Embryonic facial prominence (tissue), 1 donor: ENCODE measurements around the gene PLPP4.

Experiments
- DNase-seq: peaks from one replicate; pipeline ENCODE4 v3.0.0-alpha.2; 2016; ENCODE audit errors: extremely low spot score

PLPP4 gene

GRCh38 chr10:120575411-120575810, 118.4 kb downstream of the PLPP4 start:
- no peak for DNase-seq

- DNase-seq, result no peak
Observed at GRCh38 chr10:120578134-120578533, 121.1 kb downstream of the PLPP4 start.

DNA sequence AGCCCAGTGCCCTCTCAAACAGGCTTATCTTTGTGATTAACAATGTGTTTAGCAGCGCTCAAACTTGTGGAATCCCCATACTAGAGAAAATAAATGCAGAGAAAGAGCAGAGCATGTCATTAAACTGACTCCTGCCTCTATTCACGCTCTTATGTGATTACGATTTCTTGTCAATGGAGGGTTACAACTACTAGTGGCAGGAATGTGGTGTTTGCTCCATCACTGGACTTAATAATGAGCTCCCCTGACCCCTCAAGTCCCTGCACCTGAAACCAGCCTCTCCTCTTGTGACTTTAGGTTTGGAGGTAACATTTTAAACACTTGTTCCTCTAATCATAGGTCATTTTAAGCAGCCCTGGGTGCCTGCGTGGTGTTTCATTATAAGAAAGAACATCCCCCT, 121.9 kb downstream of the PLPP4 start:
- DNase-seq, result no peak

DNA sequence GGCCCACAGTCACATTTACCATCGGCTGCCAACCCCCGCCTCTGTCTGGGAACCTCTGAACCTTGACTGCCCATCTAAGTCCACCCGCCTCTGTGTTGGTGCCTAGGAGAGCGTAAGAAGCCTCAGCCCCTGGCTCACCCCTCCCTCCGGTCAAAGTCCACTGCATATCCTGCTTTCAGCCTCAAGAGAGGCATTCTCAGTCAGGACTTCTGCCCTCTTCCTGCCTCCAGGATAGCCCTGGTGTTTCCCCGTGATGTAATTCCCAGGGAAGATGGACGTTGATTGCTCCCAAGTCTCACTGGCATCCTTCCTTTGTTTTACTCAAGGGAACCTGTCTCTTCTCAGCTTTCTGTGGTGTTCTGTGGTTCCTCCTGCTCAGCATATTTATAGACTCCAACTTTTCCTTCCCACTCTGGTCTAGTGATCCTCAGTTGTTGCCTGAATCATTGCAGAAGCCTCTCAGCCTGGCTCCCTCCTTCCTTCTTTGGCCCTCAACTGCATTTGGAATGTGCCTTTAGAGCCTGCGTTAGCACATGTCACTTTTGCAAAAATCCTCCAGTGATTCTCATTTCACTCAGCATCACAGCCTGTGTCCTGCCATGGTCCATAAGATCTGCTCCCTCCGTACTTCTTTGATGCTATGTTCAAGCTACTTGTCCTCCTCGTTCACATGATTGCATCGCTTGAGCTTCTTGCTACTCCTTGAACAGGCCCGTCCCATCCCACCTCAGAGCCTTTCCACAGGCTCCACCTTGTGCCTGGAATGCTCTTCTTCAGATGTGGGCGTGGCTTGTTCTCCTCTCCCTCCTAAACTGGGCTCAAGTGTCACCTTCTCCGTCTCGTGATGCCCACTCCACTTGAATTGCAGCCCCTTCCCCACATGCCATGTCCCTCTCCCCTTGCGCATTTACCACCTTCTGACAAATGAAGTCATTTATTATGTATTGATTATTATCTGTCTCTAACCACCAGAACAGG, 124.2 kb downstream of the PLPP4 start:
- no peak for DNase-seq

- DNase-seq, result no peak
Observed at GRCh38 chr10:120582753-120583152, 125.7 kb downstream of the PLPP4 start.

- no peak for DNase-seq
Observed at GRCh38 chr10:120583424-120584108, 126.5 kb downstream of the PLPP4 start.

DNA sequence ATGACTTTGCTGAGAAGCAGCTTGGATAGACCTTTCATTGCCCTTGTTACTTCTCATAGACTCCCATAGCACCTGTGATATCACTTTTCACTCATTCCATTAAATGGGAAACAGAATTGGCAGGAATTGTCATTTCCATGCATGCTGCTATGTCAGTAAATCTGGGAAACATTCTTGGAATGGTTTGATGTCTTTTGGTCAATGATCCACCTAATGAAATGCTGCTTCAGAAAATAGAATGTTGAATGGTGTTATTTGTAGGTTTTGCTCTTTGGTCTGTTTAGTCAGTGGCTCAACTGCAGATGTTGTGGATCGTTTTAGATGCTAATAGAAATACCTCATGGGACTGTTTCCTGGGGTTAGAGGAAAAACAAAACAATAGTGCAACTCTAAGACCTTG, 127.8 kb downstream of the PLPP4 start:
- no peak for DNase-seq

GRCh38 chr10:120586471-120586872, 129.4 kb downstream of the PLPP4 start:
- DNase-seq, result no peak

GRCh38 chr10:120587061-120587460, 130.0 kb downstream of the PLPP4 start:
- DNase-seq, result no peak

- no peak for DNase-seq
Observed at GRCh38 chr10:120588311-120588710, 131.3 kb downstream of the PLPP4 start.

DNA sequence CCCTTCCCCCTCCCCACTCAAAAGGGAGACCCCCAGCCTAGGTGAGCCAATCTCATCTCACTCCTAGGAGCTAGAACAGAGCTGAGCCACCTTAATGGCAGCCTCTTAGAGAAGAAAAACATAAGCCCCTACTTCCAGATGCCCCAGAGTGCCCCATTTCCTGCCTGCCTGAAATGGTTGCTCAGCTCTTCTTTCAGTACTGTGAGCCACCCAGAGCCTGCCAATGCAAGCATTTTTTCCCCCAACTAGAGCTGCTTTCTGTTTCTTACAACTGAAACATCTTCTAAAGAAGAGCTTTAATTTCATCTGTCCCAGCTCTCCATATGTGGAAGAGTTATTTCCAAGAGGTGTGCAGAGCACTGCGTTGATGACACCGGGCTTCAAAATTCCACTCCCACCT, 136.7 kb downstream of the PLPP4 start:
- no peak for DNase-seq

GRCh38 chr10:120597902-120598301, 140.9 kb downstream of the PLPP4 start:
- no peak for DNase-seq

DNA sequence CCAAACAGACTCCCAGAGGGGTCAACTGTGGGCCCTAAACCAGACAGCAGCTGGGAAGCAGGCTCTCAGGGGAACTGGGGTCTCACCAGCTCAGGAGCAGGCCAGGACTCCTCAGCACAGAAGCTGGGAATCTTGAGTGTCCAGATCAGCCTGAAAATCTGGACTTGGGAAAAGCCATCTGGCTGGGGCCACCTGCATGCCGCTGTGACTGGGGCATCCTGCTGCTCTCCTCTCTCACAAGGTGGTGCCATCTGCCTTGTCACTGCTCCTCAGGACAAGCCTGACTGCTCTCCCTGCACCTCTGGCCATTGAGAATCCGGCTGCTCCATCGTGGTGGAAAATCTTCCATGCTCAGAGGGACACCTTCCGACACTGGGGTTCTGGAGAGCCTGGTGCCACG, 141.4 kb downstream of the PLPP4 start:
- no peak for DNase-seq

- no peak for DNase-seq
Observed at GRCh38 chr10:120599200-120599724, 142.2 kb downstream of the PLPP4 start.

- DNase-seq, result no peak
Observed at GRCh38 chr10:120600871-120601649, 144.0 kb downstream of the PLPP4 start.

GRCh38 chr10:120601999-120602398, 145.0 kb downstream of the PLPP4 start:
- DNase-seq, result no peak

GRCh38 chr10:120605410-120605809, 148.4 kb downstream of the PLPP4 start:
- no peak for DNase-seq

DNA sequence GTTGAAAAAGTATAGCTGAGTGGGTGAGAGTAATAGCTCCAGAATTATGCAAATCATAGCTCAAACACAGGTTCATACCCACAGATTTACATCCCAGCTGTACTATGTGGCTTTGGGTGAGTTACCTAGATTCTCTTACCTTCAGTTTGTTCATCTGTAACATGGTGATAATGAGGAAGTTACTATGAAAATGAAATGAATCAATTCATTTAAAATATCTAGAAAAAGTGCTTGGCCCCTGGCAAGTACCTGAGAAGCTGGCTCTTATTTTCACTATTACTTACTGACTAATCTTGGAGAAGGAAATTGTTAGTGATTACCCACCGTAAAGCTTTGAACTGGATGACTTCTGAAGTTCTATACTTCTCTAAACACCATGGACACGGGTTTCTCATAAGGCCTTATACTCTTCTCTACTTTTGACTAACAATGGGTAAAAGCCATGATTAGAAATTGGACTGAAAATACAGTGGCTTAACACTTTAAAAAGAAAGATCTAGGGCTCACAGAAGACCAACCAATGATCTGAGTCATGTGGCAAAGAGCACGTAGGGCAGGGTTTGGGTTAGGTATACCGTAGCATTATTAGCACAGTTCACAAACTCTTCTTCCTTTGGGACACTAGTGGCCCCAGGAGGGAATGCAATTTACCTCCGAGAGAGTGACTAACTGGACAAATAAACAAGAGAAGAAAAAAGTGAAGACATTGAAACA, 149.2 kb downstream of the PLPP4 start:
- no peak for DNase-seq

DNA sequence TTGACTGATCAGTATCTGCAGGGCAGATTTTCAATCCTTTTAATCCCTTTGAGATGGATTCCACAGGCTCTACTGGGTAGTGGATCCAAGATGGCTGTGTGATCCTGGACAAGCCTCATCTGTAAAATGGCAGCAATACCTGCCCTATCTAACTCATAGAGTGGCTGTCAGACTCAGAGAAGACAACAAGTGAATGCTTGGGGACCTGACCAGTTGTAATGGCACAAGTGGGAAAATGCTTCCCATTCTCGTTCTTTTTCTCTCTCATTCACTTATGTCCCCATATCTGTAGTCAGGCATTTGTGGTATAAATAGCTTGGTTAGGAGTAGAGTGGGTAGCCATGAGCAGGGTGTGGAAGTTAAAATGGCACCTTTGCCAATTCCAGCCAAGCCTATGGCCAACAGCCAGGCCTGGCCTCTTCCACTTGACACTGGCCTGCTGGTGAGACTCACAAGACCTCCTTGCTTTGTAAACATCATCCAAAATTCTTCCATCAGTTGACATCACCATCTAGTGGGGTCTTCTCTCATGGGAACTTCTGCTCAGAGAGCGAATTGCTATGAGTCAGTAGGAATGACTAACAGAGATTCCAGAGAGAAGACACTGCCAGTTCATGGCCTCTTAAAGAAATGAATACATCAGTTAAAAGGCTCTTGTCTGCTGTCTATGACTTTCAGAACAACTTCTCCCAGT, 150.1 kb downstream of the PLPP4 start:
- no peak for DNase-seq
